Lower leg skin (tissue), 3 donors: ENCODE data around the gene ZNF559.

Source experiments
- POLR2A ChIP-seq, 2 donors: fragments of 450-650 bp; IDR thresholded peaks; one replicate each; pipeline ENCODE4 v1.6.1; 2016 to 2017; ENCODE audit warnings: antibody characterized with exemption in 2 of 2, mild to moderate bottlenecking in 1 of 2, moderate library complexity in 1 of 2
- TF ChIP-seq, protein P1 (sequence below), 3 donors: fragments of 450-650 bp; IDR thresholded peaks; one replicate each; pipeline ENCODE4 v1.5.1; 2016; ENCODE audit warnings: antibody characterized with exemption in 3 of 3, mild to moderate bottlenecking in 3 of 3, moderate library complexity in 2 of 3

- TF ChIP-seq, protein P1, sequence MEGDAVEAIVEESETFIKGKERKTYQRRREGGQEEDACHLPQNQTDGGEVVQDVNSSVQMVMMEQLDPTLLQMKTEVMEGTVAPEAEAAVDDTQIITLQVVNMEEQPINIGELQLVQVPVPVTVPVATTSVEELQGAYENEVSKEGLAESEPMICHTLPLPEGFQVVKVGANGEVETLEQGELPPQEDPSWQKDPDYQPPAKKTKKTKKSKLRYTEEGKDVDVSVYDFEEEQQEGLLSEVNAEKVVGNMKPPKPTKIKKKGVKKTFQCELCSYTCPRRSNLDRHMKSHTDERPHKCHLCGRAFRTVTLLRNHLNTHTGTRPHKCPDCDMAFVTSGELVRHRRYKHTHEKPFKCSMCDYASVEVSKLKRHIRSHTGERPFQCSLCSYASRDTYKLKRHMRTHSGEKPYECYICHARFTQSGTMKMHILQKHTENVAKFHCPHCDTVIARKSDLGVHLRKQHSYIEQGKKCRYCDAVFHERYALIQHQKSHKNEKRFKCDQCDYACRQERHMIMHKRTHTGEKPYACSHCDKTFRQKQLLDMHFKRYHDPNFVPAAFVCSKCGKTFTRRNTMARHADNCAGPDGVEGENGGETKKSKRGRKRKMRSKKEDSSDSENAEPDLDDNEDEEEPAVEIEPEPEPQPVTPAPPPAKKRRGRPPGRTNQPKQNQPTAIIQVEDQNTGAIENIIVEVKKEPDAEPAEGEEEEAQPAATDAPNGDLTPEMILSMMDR (IDR thresholded peaks at IDR 0.05) = no peak
- no peak for TF ChIP-seq POLR2A (IDR thresholded peaks at IDR 0.05)
These were observed 10.2 kb upstream of the ZNF559 start for GRCh38 chr19:9313756-9314155.
